Rectal smooth muscle tissue (tissue), 1 donor: ENCODE data around the gene PRKD2.

ENCODE experiments used
- H3K27ac ChIP-seq: one replicate; pipeline ENCODE4 v1.7.0; 2013; ENCODE audit warnings: low read depth, low read length, inconsistent platforms
- H3K27me3 ChIP-seq: one replicate; pipeline ENCODE4 v1.7.0; 2013; ENCODE audit warnings: low read length; ENCODE audit not compliant: control insufficient read depth, insufficient read depth
- H3K36me3 ChIP-seq: one replicate; pipeline ENCODE4 v1.7.0; 2013; ENCODE audit warnings: low read length; ENCODE audit not compliant: control insufficient read depth, insufficient read depth
- H3K4me1 ChIP-seq: one replicate; pipeline ENCODE4 v1.7.0; 2013; ENCODE audit warnings: low read length; ENCODE audit not compliant: control insufficient read depth, insufficient read depth
- H3K4me3 ChIP-seq: one replicate; pipeline ENCODE4 v1.7.0; 2013; ENCODE audit warnings: low read length
- H3K9ac ChIP-seq: one replicate; pipeline ENCODE4 v1.7.0; 2013; ENCODE audit warnings: low read length

PRKD2 gene

GRCh38 chr19:46687438-46688145 is 29.3 kb downstream of the PRKD2 start:
- Histone ChIP-seq H3K36me3 (peaks cover 52% of the 10 kb centered on the region), H3K27ac (no peak overlapping the region), H3K4me1 (no peaks in the 10 kb centered on the region), H3K27me3 (no peaks in the 10 kb centered on the region), H3K9ac (no peak overlapping the region), H3K4me3 (no peak overlapping the region)

GRCh38 chr19:46685189-46685588 is 31.7 kb downstream of the PRKD2 start:
- peaks cover 32% of the 10 kb centered on the region for H3K36me3 ChIP-seq

GRCh38 chr19:46678110-46678732 is 38.7 kb downstream of the PRKD2 start:
- Histone ChIP-seq H3K27me3 (no peaks in the 10 kb centered on the region), H3K9ac (no peak overlapping the region), H3K36me3 (peaks cover 30% of the 10 kb centered on the region), H3K27ac (no peak overlapping the region), H3K4me3 (no peak overlapping the region), H3K4me1 (no peaks in the 10 kb centered on the region)

More at GRCh38 chr19:46685189-46685588, 31.7 kb downstream of the PRKD2 start:
- H3K27me3 ChIP-seq = no peaks in the 10 kb centered on the region
- H3K4me1 ChIP-seq = no peaks in the 10 kb centered on the region
- no peak overlapping the region for H3K9ac ChIP-seq
- H3K27ac ChIP-seq = no peak overlapping the region
- no peak overlapping the region for H3K4me3 ChIP-seq

- H3K4me3 ChIP-seq = no peak overlapping the region
- H3K27ac ChIP-seq = no peak overlapping the region
- H3K9ac ChIP-seq = no peak overlapping the region
- no peaks in the 10 kb centered on the region for H3K4me1 ChIP-seq
- peaks cover 24% of the 10 kb centered on the region for H3K36me3 ChIP-seq
- H3K27me3 ChIP-seq = no peaks in the 10 kb centered on the region
Measured at GRCh38 chr19:46674416-46675178, 42.3 kb downstream of the PRKD2 start.

- H3K27ac ChIP-seq = no peak overlapping the region
- no peaks in the 10 kb centered on the region for H3K27me3 ChIP-seq
- H3K36me3 ChIP-seq = peaks cover 16% of the 10 kb centered on the region
- H3K4me1 ChIP-seq = no peaks in the 10 kb centered on the region
- no peak overlapping the region for H3K9ac ChIP-seq
- no peak overlapping the region for H3K4me3 ChIP-seq
Measured at GRCh38 chr19:46670813-46671212, 46.1 kb downstream of the PRKD2 start.

- H3K27ac ChIP-seq = no peak overlapping the region
- no peaks in the 10 kb centered on the region for H3K4me1 ChIP-seq
- no peak overlapping the region for H3K4me3 ChIP-seq
- H3K27me3 ChIP-seq = no peaks in the 10 kb centered on the region
- H3K9ac ChIP-seq = no peak overlapping the region
- no peaks in the 10 kb centered on the region for H3K36me3 ChIP-seq
Measured at GRCh38 chr19:46668662-46669061, 48.3 kb downstream of the PRKD2 start.

- H3K4me3 ChIP-seq = no peak overlapping the region
- no peak overlapping the region for H3K9ac ChIP-seq
- no peaks in the 10 kb centered on the region for H3K27me3 ChIP-seq
- peaks cover 5% of the 10 kb centered on the region for H3K4me1 ChIP-seq
- no peaks in the 10 kb centered on the region for H3K36me3 ChIP-seq
- H3K27ac ChIP-seq = no peak overlapping the region
Measured at GRCh38 chr19:46665072-46665471, 51.8 kb downstream of the PRKD2 start.

GRCh38 chr19:46661735-46662592 is 55.0 kb downstream of the PRKD2 start:
- peak overlapping the region; percentile 55 for H3K4me3 ChIP-seq
- no peak overlapping the region for H3K9ac ChIP-seq
- peak overlapping the region; percentile 66 for H3K27ac ChIP-seq
- H3K4me1 ChIP-seq = peaks cover 5% of the 10 kb centered on the region
- peaks cover 3% of the 10 kb centered on the region for H3K27me3 ChIP-seq
- no peaks in the 10 kb centered on the region for H3K36me3 ChIP-seq

GRCh38 chr19:46661020-46661731 is 55.7 kb downstream of the PRKD2 start, which contains the start of gene DACT3:
TSS of gene DACT3 (minus strand) at chr19:46661182. CDS start at chr19:46661064, 118 bp downstream.
- Histone ChIP-seq H3K27me3 (peaks cover 3% of the 10 kb centered on the region), H3K36me3 (no peaks in the 10 kb centered on the region), H3K27ac (peak within 1 kb of the TSS; percentile 84), H3K4me1 (peaks cover 5% of the 10 kb centered on the region), H3K9ac (peak within 1 kb of the TSS; percentile 21), H3K4me3 (peak within 1 kb of the TSS; percentile 80)

GRCh38 chr19:46660551-46661019 is 56.3 kb downstream of the PRKD2 start:
- Histone ChIP-seq H3K9ac (peak overlapping the region; percentile 21), H3K4me1 (peaks cover 5% of the 10 kb centered on the region), H3K4me3 (peak overlapping the region; percentile 80), H3K27me3 (peaks cover 3% of the 10 kb centered on the region), H3K27ac (peak overlapping the region; percentile 84), H3K36me3 (no peaks in the 10 kb centered on the region)

GRCh38 chr19:46660008-46660517 is 56.9 kb downstream of the PRKD2 start:
- Histone ChIP-seq H3K9ac (peak overlapping the region; percentile 45), H3K4me1 (peaks cover 6% of the 10 kb centered on the region), H3K27ac (peak overlapping the region; percentile 84), H3K36me3 (no peaks in the 10 kb centered on the region), H3K4me3 (peak overlapping the region; percentile 80), H3K27me3 (peaks cover 3% of the 10 kb centered on the region)
